CD4-positive, alpha-beta T cell (primary cell): ENCODE results near the gene SH3RF3. TPM values are rescaled to one million over a fixed set of nuclear protein-coding genes. Genes with fewer than 3 reads are reported as not detected.

Experiments used
- ATAC-seq: fragments of 200-7000 bp; cut with Tn5 transposase; one replicate; pipeline ENCODE4 v1.10.0; 2022; ENCODE audit warnings: mild to moderate bottlenecking; ENCODE audit not compliant: poor library complexity
- CTCF ChIA-PET: fragments of 350-600 bp; sonication (Branson Sonifier 250); formaldehyde crosslinking; loops from one replicate; lab custom pipeline; 2021; ENCODE audit warnings: antibody characterized with exemption, inconsistent platforms; lab: Charles Lee
- POLR2A ChIA-PET: fragments of 350-600 bp; sonication (Branson Sonifier 250); formaldehyde crosslinking; loops from one replicate; lab custom pipeline; 2021; ENCODE audit warnings: antibody characterized with exemption, inconsistent platforms; lab: Charles Lee
- DNase-seq, 14 experiments: peaks; one replicate each; pipeline ENCODE4 v3.0.0-alpha.2; 2013 to 2020; ENCODE audit warnings: mixed read lengths in 2 of 14
- H3K27ac ChIP-seq, 2 donors: one replicate each; pipeline versions ENCODE4 v1.5.1 to v1.7.0; 2013; ENCODE audit warnings: low read length in 2 of 2, low read depth in 1 of 2, mild to moderate bottlenecking in 1 of 2
- H3K27me3 ChIP-seq, 2 experiments: 1 replicate in 1 of 2; 2 replicates in 1 of 2; pipeline versions ENCODE4 v1.6.1 to v1.7.0; 2013; ENCODE audit warnings: low read length in 2 of 2, control low read depth in 1 of 2, mild to moderate bottlenecking in 1 of 2, moderate library complexity in 1 of 2; ENCODE audit not compliant: insufficient read depth in 2 of 2, control insufficient read depth in 1 of 2
- H3K36me3 ChIP-seq: one replicate; pipeline ENCODE4 v1.6.1; 2013; ENCODE audit warnings: low read length, control low read depth; ENCODE audit not compliant: insufficient read depth
- H3K4me1 ChIP-seq: one replicate; pipeline ENCODE4 v1.6.1; 2013; ENCODE audit warnings: low read length, control low read depth; ENCODE audit not compliant: insufficient read depth
- H3K4me3 ChIP-seq: one replicate; pipeline ENCODE4 v1.5.1; 2013; ENCODE audit warnings: mild to moderate bottlenecking, low read length, moderate library complexity
- H3K9me3 ChIP-seq, 2 experiments: 1 replicate in 1 of 2; 2 replicates in 1 of 2; pipeline versions ENCODE4 v1.6.1 to v1.7.0; 2013; ENCODE audit warnings: low read length in 2 of 2, mild to moderate bottlenecking in 2 of 2, control low read depth in 1 of 2, moderate library complexity in 1 of 2; ENCODE audit not compliant: control insufficient read depth in 1 of 2, insufficient read depth in 1 of 2
- H3K27ac Mint-ChIP-seq: one replicate; pipeline ENCODE4 v1.8.0; 2020; ENCODE audit warnings: mixed read lengths
- H3K27me3 Mint-ChIP-seq: one replicate; pipeline ENCODE4 v1.8.0; 2021; ENCODE audit warnings: mixed read lengths
- H3K36me3 Mint-ChIP-seq: one replicate; pipeline ENCODE4 v1.8.0; 2021; ENCODE audit warnings: low read depth, mixed read lengths
- H3K4me1 Mint-ChIP-seq: one replicate; pipeline ENCODE4 v1.8.0; 2021; ENCODE audit warnings: low read depth, mixed read lengths
- H3K4me3 Mint-ChIP-seq: one replicate; pipeline ENCODE4 v1.8.0; 2020; ENCODE audit warnings: mild to moderate bottlenecking, mixed read lengths
- H3K9me3 Mint-ChIP-seq: one replicate; pipeline ENCODE4 v1.8.0; 2020; ENCODE audit warnings: mixed read lengths
- intact Hi-C, 2 experiments: fragments of 100-400 bp; cut with DNase I in 1 of 2; cut with micrococcal nuclease in 1 of 2; formaldehyde crosslinking; loops; one replicate each; pipeline versions ENCODE4 v1.15.1 to v1.9.0; 2023 to 2025; cut with DNase I, micrococcal nuclease
- total RNA-seq, 174 experiments: library from RNA in 2 of 174; stranded (reverse) in 2 of 174; gene quantifications; one replicate each; pipeline ENCODE4 v1.2.3 and lab custom pipeline; 2021 to 2026
- TF ChIP-seq, protein P1 (sequence below): fragments of 200-600 bp; IDR thresholded peaks from one replicate; pipeline ENCODE4 v1.8.0; 2022; ENCODE audit warnings: antibody characterized with exemption, mild to moderate bottlenecking

Gene SH3RF3
- total RNA-seq, 2 experiments from 2014 or later, result 5.2 to 5.9 TPM

DNA sequence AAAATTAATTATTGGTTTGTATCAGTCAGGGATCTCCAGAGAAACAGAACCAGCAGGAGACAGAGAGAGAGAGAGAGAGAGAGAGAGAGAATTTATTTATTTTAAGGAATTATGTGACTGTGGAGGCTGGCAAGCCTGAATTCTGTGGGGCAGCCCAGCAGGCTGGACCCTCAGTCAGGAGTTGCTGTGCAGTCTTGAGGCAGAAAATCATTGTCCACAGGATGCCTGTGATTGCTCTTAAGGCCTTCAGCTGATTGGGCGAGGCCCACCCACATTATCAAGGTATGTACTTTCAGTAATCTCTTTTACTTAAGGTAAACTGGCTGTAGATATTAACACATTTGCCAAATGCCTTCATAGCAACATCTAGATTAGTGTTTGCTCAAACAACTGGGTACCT is 329.5 kb downstream of the SH3RF3 start:
- H3K9me3 Mint-ChIP-seq, result no peaks in the 10 kb centered on the region
- H3K27ac Mint-ChIP-seq, result no peak overlapping the region
- no peak overlapping the region for H3K4me3 Mint-ChIP-seq
- Histone ChIP-seq H3K4me1 (no peaks in the 10 kb centered on the region), H3K27me3 (no peaks in the 10 kb centered on the region), H3K36me3 (no peaks in the 10 kb centered on the region), H3K4me3 (no peak overlapping the region), H3K9me3 (no peaks in the 10 kb centered on the region), H3K27ac (no peak overlapping the region)
- no peak for ATAC-seq
- intact Hi-C loops, result no loop called here
- POLR2A ChIA-PET, result no interaction called here
- no peak for DNase-seq
- TF ChIP-seq, protein P1, sequence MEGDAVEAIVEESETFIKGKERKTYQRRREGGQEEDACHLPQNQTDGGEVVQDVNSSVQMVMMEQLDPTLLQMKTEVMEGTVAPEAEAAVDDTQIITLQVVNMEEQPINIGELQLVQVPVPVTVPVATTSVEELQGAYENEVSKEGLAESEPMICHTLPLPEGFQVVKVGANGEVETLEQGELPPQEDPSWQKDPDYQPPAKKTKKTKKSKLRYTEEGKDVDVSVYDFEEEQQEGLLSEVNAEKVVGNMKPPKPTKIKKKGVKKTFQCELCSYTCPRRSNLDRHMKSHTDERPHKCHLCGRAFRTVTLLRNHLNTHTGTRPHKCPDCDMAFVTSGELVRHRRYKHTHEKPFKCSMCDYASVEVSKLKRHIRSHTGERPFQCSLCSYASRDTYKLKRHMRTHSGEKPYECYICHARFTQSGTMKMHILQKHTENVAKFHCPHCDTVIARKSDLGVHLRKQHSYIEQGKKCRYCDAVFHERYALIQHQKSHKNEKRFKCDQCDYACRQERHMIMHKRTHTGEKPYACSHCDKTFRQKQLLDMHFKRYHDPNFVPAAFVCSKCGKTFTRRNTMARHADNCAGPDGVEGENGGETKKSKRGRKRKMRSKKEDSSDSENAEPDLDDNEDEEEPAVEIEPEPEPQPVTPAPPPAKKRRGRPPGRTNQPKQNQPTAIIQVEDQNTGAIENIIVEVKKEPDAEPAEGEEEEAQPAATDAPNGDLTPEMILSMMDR, result no peak
- CTCF ChIA-PET, result no interaction called here
- H3K27me3 Mint-ChIP-seq, result no peaks in the 10 kb centered on the region
- no peaks in the 10 kb centered on the region for H3K4me1 Mint-ChIP-seq
- H3K36me3 Mint-ChIP-seq, result peaks cover 4% of the 10 kb centered on the region

- Histone ChIP-seq H3K27ac (no peak overlapping the region), H3K4me1 (no peaks in the 10 kb centered on the region), H3K27me3 (no peaks in the 10 kb centered on the region), H3K4me3 (no peak overlapping the region), H3K36me3 (no peaks in the 10 kb centered on the region), H3K9me3 (no peaks in the 10 kb centered on the region)
- no peak overlapping the region for H3K27ac Mint-ChIP-seq
- no peaks in the 10 kb centered on the region for H3K4me1 Mint-ChIP-seq
- ChIA-PET POLR2A (no interaction called here), CTCF (no interaction called here)
- no peaks in the 10 kb centered on the region for H3K27me3 Mint-ChIP-seq
- intact Hi-C loops, result no loop called here
- TF ChIP-seq, protein P1, result no peak
- peaks cover 4% of the 10 kb centered on the region for H3K36me3 Mint-ChIP-seq
- DNase-seq (no peak), ATAC-seq (no peak)
- H3K4me3 Mint-ChIP-seq, result no peak overlapping the region
- no peaks in the 10 kb centered on the region for H3K9me3 Mint-ChIP-seq
These were observed 330.5 kb downstream of the SH3RF3 start for GRCh38 chr2:109459485-109459884.

- ATAC-seq, result no peak
- H3K27ac ChIP-seq, result no peak overlapping the region
- intact Hi-C loops, result no loop called here
- CTCF ChIA-PET, result no interaction called here
- H3K36me3 ChIP-seq, result no peaks in the 10 kb centered on the region
- H3K4me1 Mint-ChIP-seq, result no peaks in the 10 kb centered on the region
- no peak overlapping the region for H3K27ac Mint-ChIP-seq
- no peaks in the 10 kb centered on the region for H3K9me3 ChIP-seq
- peaks cover 4% of the 10 kb centered on the region for H3K36me3 Mint-ChIP-seq
- TF ChIP-seq, protein P1, result no peak
- POLR2A ChIA-PET, result no interaction called here
- H3K4me1 ChIP-seq, result no peaks in the 10 kb centered on the region
- H3K27me3 ChIP-seq, result no peaks in the 10 kb centered on the region
- no peaks in the 10 kb centered on the region for H3K27me3 Mint-ChIP-seq
- H3K4me3 Mint-ChIP-seq, result no peak overlapping the region
- H3K9me3 Mint-ChIP-seq, result no peaks in the 10 kb centered on the region
- no peak for DNase-seq
- H3K4me3 ChIP-seq, result no peak overlapping the region
These were observed 331.7 kb downstream of the SH3RF3 start for GRCh38 chr2:109460553-109461324.
